Stimulated activated CD4-positive, alpha-beta T cell treated with anti-CD3 and anti-CD28 coated beads, Interleukin-15, amount 100 ng/mL, for 1 hour (primary cell): ENCODE measurements around the gene RBM38.

Experiments
- DNase-seq, 2 donors: peaks; one replicate each; pipeline ENCODE4 v3.0.0-alpha.2; 2020; ENCODE audit warnings: low read depth in 1 of 2, low spot score in 1 of 2

Gene RBM38

GRCh38 chr20:57374931-57375651, 16.1 kb upstream of the RBM38 start:
- no peak for DNase-seq

GRCh38 chr20:57375652-57376230, 15.5 kb upstream of the RBM38 start:
- no peak for DNase-seq

DNA sequence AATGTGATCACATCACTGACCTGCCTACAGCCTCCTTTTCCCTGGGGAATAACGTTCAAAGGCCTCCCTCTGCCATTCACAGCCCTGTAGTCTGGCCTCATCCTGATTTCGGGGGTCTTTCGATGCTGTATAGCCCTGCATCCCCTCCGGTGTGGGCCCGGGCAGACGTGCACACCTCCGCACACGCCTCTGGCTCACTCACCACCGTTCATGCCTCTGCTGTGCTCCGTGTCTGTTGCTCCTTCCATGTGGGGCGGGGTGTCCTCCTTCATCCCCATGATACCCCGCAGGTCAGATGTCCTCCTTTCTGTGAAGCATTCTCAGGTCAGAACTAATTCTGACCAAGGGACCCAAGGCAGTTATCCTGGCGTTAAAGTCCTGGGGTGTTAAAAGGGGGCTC, 13.8 kb upstream of the RBM38 start:
- no peak for DNase-seq

- DNase-seq = no peak
These were observed 13.1 kb upstream of the RBM38 start for GRCh38 chr20:57378107-57378506.

GRCh38 chr20:57378646-57379262, 12.4 kb upstream of the RBM38 start:
- DNase-seq = no peak

DNA sequence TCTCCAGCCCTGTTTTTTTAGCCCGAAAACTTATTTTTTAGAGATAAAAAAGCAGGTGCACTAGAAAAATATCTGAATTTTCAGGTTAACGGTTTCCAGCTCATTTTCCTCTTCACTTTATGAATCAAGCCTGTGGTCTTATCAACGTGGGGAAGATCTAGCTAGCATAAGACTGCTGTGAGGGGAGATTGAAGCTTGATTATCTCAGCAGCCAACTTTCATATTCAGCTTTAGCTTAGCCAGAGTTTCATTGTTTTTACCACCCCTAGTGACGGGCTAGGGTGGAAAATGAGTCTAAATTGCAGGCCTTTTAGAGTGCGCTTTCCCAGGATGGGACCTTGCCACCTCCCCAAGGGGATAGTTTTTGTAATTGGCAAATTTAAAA, 11.9 kb upstream of the RBM38 start:
- DNase-seq = no peak

GRCh38 chr20:57380081-57380750, 11.0 kb upstream of the RBM38 start:
- no peak for DNase-seq

- peak; percentile 67 to 78 for DNase-seq
These were observed 9.3 kb upstream of the RBM38 start for GRCh38 chr20:57381596-57382503.

DNA sequence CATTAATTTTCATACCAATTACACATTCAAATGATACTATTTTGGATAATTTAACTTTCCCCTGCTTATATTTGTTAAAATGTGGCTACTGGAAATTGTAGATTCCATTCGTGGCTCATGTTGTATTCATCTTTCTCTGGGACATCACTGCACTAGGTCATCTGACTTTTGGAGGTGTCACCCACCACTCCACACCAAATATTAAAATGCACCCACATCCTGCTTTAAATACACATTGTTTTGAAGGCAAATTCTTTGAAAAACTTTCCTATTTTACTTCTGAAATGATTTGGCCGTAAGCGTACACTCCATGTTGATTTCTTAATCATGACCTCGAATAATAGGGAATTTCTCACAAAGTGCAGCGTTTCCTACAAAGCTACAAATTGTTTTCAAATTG, 8.7 kb upstream of the RBM38 start:
- no peak for DNase-seq

DNA sequence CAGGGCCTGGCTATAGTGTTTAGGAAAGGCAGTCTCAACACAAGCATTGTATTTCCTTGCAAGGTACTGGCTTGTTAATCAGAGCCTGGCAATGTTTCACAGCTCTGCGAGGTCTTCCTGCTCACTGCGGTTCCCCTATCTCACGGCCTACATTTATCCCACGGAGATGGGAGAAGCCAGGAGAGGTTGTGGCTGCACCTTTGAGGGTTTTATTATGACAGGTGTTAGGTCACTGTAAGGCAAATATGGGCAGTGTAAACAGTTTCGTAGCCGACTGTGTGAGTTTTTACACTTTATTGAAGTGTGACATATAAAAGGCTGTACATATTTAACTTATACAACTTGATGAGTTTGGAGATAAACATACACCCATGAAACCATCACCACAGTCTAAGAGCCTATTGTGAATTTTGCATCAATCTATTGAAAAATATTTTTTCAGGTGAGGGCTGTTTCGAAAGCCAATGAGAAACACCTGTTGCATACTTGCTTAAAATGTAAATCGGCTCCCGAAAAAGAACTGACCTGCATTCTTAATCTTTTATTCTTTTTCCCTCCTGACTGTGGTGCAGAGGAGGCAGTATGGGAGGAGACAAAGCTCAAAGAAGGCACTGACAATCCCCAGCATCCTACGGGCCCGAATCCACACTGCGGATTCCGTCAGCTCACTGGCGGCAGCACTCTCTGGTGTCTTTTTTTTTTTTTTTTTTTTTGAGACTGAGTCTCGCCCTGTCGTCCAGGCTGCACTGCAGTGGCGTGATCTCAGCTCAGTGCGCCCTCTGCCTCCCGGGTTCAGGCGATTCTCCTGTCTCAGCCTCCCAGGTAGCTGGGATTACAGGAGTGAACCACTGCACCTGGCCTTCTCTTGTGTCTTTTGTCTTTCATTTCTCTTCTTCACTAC, 7.5 kb upstream of the RBM38 start:
- DNase-seq = no peak

GRCh38 chr20:57384486-57384885, 6.7 kb upstream of the RBM38 start:
- DNase-seq = no peak

GRCh38 chr20:57384953-57385761, 6.0 kb upstream of the RBM38 start:
- no peak for DNase-seq

GRCh38 chr20:57385940-57386339, 5.3 kb upstream of the RBM38 start:
- DNase-seq = no peak

DNA sequence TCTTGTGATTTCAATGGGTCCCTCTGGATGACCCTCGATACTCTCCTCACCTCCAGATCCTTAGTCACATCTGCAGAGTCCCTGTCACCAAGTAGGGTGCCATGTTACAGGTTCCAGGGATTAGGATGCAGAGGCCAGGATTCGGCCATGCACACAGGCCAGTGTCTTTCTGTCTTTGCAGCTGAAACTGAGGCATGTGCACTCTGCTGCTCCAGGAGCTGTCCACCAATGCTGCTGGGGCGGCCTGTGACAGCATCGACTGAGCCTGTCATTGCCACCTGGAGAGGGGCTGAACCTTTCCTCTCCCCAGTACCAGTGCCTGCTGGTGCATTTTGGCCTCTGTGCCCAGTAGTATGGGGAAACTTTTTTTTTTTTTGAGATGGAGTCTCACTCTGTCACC, 4.4 kb upstream of the RBM38 start:
- DNase-seq = no peak

DNA sequence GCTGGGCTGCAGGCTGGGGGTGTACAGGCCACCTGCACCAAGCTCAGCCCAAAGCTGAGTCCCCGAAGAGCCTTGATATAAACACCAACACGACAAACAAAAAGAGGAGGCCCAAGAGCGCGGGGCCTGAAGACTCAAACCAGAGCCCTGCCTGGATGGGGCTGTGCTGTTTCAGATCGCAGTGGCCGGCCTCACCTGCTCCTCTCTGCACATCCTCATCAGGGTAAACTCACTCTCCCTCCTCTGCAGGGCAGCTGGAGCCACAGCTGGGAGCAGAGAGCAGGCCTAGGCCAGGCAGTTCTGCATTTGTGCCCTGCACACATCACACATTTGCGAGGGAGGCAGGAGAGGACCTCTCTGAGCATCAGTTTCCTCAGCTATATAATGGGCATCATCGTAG, 3.7 kb upstream of the RBM38 start:
- no peak for DNase-seq

- no peak for DNase-seq
These were observed 3.2 kb upstream of the RBM38 start for GRCh38 chr20:57387945-57388371.

- DNase-seq = peak; percentile 39 to 63
These were observed 2.1 kb upstream of the RBM38 start for GRCh38 chr20:57388953-57389694.
